ENCODE data around the gene SERINC2.

SERINC2 gene

GRCh38 chr1:31425301-31426081, 12.5 kb downstream of the SERINC2 start:
- no peak overlapping the region for H3K4me3 ChIP-seq (ENCODE audit: low read depth, low read length)
- no peak overlapping the region for H3K9ac ChIP-seq
- no peaks in the 10 kb centered on the region for H3K9me3 ChIP-seq (ENCODE audit: control insufficient read depth, low read length)
- H2AFZ ChIP-seq: no peak overlapping the region
- H3K27me3 ChIP-seq (ENCODE audit: control insufficient read depth, insufficient read depth, low read length): no peaks in the 10 kb centered on the region
- TF ChIP-seq CTCF (IDR thresholded peaks at IDR 0.05): no peak
- no peak overlapping the region for H3K27ac ChIP-seq
- peaks cover 3% of the 10 kb centered on the region for H3K79me2 ChIP-seq
- no peak overlapping the region for H3K4me2 ChIP-seq (ENCODE audit: low read length)
- no peaks in the 10 kb centered on the region for H3K36me3 ChIP-seq (ENCODE audit: control insufficient read depth, insufficient read depth, low read length)
- no peaks in the 10 kb centered on the region for H3K4me1 ChIP-seq

- peaks cover 3% of the 10 kb centered on the region for H3K79me2 ChIP-seq
- no peaks in the 10 kb centered on the region for H3K27me3 ChIP-seq (ENCODE audit: control insufficient read depth, insufficient read depth, low read length)
- no peaks in the 10 kb centered on the region for H3K9me3 ChIP-seq (ENCODE audit: control insufficient read depth, low read length)
- no peak overlapping the region for H3K27ac ChIP-seq
- H3K4me2 ChIP-seq (ENCODE audit: low read length): no peak overlapping the region
- no peak overlapping the region for H3K9ac ChIP-seq
- H3K4me1 ChIP-seq: no peaks in the 10 kb centered on the region
- no peaks in the 10 kb centered on the region for H3K36me3 ChIP-seq (ENCODE audit: control insufficient read depth, insufficient read depth, low read length)
- H2AFZ ChIP-seq: no peak overlapping the region
- TF ChIP-seq CTCF (IDR thresholded peaks at IDR 0.05): no peak
- H3K4me3 ChIP-seq (ENCODE audit: low read depth, low read length): no peak overlapping the region
Observed at GRCh38 chr1:31426249-31426922, 13.4 kb downstream of the SERINC2 start.

- no peak overlapping the region for H2AFZ ChIP-seq
- no peaks in the 10 kb centered on the region for H3K36me3 ChIP-seq (ENCODE audit: control insufficient read depth, insufficient read depth, low read length)
- H3K4me3 ChIP-seq (ENCODE audit: low read depth, low read length): no peak overlapping the region
- H3K4me1 ChIP-seq: no peaks in the 10 kb centered on the region
- no peaks in the 10 kb centered on the region for H3K27me3 ChIP-seq (ENCODE audit: control insufficient read depth, insufficient read depth, low read length)
- no peak for TF ChIP-seq CTCF (IDR thresholded peaks at IDR 0.05)
- no peak overlapping the region for H3K9ac ChIP-seq
- no peaks in the 10 kb centered on the region for H3K9me3 ChIP-seq (ENCODE audit: control insufficient read depth, low read length)
- peaks cover 3% of the 10 kb centered on the region for H3K79me2 ChIP-seq
- no peak overlapping the region for H3K4me2 ChIP-seq (ENCODE audit: low read length)
- H3K27ac ChIP-seq: no peak overlapping the region
Observed at GRCh38 chr1:31427322-31427721, 14.3 kb downstream of the SERINC2 start.

- Histone ChIP-seq H3K9ac (no peak overlapping the region), H3K4me1 (no peaks in the 10 kb centered on the region), H2AFZ (no peak overlapping the region), H3K4me2 (ENCODE audit: low read length) (no peak overlapping the region), H3K36me3 (ENCODE audit: control insufficient read depth, insufficient read depth, low read length) (no peaks in the 10 kb centered on the region), H3K9me3 (ENCODE audit: control insufficient read depth, low read length) (no peaks in the 10 kb centered on the region), H3K4me3 (ENCODE audit: low read depth, low read length) (no peak overlapping the region), H3K27me3 (ENCODE audit: control insufficient read depth, insufficient read depth, low read length) (no peaks in the 10 kb centered on the region), H3K27ac (no peak overlapping the region), H3K79me2 (peaks cover 3% of the 10 kb centered on the region)
- TF ChIP-seq CTCF (IDR thresholded peaks at IDR 0.05): no peak
Observed at GRCh38 chr1:31428436-31429221, 15.6 kb downstream of the SERINC2 start.
